Measurements from ENCODE around the gene ZBTB44.
"Not testable (repeated sequence)": the region's sequence is repeated elsewhere in the genome, so short reads cannot be mapped to it uniquely, and the experiment has no call there.

Gene ZBTB44, protein sequence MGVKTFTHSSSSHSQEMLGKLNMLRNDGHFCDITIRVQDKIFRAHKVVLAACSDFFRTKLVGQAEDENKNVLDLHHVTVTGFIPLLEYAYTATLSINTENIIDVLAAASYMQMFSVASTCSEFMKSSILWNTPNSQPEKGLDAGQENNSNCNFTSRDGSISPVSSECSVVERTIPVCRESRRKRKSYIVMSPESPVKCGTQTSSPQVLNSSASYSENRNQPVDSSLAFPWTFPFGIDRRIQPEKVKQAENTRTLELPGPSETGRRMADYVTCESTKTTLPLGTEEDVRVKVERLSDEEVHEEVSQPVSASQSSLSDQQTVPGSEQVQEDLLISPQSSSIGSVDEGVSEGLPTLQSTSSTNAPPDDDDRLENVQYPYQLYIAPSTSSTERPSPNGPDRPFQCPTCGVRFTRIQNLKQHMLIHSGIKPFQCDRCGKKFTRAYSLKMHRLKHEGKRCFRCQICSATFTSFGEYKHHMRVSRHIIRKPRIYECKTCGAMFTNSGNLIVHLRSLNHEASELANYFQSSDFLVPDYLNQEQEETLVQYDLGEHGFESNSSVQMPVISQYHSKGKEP

DNA sequence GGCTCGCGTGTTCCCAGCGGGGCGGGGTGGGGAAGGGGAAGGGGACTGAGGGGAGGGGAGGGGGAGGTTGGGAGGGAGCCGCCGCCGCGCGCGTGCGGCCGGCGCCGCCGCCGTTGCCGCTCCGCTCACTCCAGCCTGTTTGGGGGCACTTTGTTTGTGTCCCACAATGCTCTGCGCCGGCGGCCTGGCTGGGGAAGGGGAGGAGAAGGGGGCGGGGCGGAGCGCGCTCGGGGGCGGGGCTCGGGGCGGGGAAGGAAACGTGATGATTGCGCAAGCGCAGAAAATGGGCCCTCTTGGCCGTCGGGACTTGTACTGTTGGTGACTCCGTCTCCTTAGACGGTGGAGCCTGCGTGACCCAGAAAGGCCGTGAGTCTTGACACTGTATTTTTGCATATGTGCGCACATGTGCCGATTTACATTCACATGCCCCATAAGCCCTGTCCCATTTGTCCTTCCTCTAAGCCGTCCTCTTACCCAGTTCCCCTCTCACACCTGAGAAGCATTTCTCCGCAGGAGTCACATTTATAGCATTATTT lies at the start of gene ZBTB44:
Gene ZBTB44, minus strand, starts transcription at position 168 of the 536 bp plus-strand sequence. CDS start 53,044 bp downstream, outside the sequence.
- peak; percentile 90 for DNase-seq (ENCODE audit: low spot score)

DNA sequence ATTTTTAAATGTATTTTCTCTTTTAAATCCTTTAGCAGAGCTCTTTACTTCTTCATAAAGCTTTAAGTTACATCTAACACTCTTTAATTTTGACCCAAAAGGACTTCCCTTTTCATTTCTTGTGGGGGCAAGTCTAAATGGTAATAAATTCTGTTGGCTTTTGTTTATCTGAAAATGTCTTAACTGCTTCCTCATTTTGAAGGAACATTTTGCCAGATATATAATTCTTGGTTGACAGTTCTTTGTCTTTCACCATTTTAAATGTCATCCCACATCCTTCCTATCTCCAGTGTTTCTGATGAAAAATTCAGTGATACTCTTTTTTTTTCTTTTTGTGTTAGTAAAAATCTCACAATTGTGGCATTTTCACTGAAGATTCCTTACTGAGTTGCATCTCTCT lies 44.7 kb upstream of the ZBTB44 start:
- no peak for DNase-seq (ENCODE audit: low spot score)

DNA sequence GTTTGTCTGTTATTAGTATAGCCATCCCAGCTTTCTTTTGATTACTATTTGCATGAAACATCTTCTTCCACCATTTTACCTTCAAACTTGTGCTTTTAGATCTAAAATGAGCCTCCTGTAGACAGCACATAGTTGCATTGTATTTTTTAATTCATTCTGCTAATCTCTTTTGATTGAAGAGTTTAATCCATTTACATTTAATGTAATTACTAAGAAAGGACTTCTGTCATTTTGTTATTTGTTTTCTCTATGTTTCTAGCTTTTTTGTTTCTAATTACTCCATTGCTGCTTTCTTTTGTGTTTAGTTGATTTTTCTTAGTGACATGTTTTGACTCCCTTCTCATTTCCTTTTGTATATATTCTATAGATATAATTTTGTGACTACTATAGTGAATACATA lies 43.7 kb upstream of the ZBTB44 start:
- no peak for DNase-seq (ENCODE audit: low spot score)

DNA sequence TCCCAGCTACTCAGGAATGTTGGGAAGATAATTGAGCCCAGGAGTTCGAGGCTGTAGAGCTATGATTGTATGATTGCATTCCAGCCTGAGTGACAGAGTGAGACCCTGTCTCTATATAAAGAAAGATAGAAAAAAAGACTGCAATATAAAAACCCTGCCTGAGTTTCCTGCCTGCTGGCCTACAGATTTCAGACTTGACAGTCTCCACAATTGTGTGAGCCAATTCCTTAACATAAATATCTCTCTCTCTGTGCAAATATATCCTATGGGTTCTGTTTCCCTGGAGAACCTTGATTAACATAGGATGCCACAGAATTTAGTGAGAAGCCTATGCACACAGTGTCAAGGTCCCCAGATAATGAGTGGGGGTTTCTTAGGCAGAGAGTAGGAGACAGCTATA lies 32.5 kb upstream of the ZBTB44 start:
- no peak for DNase-seq (ENCODE audit: low spot score)

DNA sequence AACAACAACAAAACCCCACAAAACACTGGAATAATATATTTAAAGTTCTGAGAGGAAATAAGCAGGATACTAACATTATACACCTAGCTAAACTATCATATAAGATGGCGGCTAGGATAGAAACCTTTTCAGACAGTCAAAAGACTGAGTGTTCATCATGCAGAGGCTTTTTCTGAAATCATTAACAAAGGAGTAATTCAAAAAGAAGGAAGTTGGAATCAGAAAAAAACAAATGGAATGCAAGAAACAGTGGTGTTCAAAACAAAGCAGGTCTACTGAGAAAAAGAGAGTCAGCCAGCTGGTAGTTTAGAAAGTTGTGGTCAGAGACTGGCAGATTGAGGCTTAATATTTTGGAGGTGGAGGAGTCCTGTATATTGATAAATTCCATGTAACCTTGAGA lies 30.1 kb upstream of the ZBTB44 start:
- peak; percentile 56 for DNase-seq (ENCODE audit: low spot score)

DNA sequence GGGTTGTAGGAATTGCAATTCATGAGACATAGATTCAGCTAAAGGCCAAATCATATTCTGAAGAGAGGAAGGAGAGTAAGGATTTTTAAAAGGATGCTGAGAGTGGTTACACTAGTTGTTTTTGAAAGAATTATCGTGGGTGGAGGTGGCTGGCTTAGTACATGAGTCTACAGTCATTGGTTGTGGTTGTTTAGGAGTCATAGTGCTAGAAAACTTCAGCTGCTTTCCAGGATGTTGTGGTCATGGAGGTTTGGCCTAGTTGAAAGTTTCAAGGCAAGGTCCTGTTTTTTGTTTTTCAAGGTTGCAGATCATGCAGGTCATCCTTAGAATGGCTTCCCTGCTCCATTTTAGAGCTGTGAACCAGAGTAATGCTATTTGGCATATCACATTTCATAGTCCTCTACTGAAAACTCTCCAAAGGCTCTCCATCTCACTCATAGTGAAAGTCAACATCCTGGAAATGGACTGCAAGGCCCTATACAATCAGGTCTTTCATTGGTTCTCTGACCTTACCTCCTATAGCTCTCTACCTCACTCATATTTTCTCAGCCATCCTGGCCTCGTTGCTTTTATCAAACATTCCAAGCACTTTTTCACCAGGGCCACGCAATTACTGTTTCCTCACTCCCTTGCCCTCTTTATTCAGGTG lies 26.1 kb upstream of the ZBTB44 start:
- DNase-seq (ENCODE audit: low spot score), result no peak

DNA sequence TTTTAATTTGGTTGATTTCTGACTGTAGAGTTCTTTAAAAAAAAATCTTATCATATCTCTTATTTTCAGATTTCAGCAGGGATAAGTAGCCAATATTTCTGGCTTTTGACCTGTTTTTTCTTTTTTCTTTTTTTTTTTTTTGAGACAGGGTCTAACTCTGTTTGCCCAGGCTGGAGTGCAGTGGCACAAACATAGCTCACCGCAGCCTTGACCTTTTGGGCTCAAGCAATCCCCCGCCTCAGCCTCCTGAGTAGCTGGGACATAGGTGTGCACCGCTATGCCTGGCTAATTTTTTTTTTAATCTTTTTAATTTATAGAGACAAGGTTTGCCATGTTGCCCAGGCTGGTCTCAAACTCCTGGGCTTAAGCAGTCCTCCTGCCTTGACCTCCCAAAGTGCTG lies 23.9 kb upstream of the ZBTB44 start:
- DNase-seq (ENCODE audit: low spot score), result no peak

DNA sequence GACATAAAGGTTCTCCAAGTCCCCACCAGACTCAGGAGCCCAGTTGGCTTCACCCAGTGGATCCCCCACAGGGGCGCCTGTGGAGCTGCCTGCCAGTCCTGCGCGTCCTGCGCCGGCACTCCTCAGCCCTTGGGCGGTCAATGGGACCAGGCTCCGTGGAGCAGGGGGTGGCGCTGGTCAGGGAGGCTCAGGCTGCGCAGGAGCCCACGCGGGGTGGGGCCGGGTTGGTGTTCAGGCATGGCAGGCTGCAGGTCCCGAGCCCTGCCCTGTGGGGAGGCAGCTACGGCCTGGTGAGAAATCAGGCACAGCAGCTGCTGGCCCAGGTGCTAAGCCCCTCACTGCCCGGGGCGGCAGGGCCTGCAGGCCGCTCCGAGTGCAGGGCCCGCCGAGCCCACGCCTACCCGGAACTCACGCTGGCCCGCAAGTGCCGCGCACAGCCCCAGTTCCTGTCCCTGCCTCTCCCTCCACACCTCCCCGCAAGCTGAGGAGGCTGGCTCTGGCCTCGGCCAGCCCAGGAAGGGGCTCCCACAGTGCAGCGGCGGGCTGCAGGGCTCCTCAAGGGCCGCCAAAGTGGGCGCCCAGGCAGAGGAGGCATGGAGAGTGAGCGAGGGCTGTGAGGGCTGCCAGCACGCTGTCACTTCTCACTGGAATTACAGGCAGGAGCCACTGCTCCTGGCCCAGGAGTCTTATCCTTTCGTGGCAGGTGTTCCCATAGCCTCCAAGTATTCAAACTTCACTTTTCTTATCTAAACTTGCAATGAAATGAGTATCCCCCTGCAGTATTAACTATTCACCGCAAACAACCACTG lies 22.8 kb upstream of the ZBTB44 start:
- DNase-seq (ENCODE audit: low spot score), result no peak

DNA sequence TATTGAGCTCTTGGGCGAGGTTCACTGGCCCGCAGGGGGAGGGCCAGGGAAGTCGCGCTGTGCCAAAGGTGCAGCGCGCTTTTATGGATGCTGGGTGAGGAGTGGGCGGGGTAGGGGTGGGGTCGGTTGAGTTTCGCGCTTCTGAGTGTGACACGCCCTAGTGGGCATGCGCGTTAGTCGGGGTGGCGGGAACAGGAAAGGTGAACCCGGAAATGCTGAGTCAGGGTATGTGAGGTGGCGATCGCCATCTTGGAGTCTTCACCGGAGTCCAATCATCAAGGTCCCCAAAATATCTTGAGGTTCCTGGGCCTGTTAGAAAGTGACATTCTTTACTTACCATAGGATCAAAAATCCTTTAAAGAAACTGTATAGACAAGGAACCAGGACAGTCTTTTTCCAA lies 16.7 kb upstream of the ZBTB44 start:
- not testable (repeated sequence) for DNase-seq (ENCODE audit: low spot score)

DNA sequence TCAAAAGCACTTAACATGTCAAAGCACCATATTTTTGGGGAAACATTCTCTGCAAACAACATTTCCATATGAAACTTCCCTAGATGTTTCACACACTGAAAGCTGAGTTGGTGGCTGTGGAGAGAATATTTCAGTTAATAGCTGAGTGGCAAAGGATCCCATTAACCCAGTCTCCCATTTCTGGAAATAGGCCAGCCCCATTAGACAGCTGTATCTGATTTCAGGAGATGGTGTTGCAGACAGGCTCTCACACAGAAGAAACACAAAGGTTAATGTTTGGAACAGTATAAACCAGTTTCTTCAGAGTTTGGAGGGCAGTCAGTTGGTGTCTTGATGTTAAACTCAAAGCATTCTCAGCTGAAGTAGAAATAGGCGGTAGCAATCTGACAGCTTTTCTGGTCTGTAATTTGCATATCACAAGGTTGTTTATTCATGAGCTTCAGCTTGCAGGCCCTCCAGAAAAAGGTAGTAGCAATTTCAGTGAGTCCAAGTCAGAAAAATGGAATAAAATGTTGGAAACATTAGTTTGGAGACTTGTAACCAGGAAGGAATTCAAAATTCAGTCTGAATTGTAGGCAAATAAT lies 15.5 kb upstream of the ZBTB44 start:
- DNase-seq (ENCODE audit: low spot score), result no peak

DNA sequence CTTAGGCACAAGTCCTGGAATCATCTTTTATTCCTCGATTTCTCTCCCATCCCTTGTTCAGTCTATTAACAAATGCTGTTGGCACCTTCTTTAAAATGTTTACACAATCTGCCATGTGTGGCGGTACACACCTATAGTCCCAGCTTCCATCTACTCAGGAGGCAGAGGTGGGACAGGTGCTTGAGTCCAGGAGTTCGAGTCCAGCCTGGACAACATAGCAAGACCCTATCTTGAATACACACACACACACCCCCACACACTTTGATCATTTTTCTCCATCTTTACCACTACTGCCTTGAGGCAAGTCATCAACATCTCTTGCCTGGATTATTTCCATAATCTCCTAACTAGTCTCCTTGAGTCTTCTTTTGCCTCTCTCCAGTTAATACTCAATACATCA lies 13.7 kb upstream of the ZBTB44 start:
- no peak for DNase-seq (ENCODE audit: low spot score)

DNA sequence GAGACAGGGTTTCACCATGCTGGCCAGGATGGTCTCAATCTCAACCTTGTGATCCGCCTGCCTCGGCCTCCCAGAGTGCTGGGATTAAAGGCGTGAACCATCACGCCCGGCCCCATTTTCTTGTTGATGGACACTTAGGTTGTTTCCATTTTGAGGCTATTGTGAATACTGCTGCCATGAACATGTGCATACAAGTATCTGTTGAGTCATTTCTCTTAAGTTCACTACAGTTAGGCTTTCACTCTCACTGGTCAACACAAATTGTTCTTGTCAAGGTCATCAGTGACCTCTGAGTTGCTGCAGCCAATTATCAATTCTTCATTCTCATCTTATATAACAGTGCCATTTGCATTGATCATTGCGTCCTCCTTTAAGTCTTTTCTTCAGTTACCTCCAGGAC lies 13.0 kb upstream of the ZBTB44 start:
- no peak for DNase-seq (ENCODE audit: low spot score)

DNA sequence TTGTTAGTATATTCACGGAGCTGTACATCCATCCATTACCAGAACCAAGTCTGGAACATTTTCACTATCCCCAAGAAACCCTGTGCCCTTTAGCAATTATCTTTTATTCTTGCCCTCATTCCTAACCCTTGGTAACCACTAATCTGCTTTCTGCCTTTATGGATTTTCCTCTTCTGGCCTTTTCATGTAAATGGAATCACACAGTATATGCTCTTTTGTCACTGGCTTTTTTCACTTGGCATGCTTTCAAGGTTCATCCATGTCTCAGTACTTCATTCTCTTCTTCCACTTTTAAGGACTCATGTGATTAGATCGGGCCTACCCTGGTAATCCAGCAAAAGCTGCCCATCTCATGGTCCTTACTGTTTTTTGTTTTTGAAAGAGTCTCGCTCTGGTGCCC lies 11.0 kb upstream of the ZBTB44 start:
- no peak for DNase-seq (ENCODE audit: low spot score)

DNA sequence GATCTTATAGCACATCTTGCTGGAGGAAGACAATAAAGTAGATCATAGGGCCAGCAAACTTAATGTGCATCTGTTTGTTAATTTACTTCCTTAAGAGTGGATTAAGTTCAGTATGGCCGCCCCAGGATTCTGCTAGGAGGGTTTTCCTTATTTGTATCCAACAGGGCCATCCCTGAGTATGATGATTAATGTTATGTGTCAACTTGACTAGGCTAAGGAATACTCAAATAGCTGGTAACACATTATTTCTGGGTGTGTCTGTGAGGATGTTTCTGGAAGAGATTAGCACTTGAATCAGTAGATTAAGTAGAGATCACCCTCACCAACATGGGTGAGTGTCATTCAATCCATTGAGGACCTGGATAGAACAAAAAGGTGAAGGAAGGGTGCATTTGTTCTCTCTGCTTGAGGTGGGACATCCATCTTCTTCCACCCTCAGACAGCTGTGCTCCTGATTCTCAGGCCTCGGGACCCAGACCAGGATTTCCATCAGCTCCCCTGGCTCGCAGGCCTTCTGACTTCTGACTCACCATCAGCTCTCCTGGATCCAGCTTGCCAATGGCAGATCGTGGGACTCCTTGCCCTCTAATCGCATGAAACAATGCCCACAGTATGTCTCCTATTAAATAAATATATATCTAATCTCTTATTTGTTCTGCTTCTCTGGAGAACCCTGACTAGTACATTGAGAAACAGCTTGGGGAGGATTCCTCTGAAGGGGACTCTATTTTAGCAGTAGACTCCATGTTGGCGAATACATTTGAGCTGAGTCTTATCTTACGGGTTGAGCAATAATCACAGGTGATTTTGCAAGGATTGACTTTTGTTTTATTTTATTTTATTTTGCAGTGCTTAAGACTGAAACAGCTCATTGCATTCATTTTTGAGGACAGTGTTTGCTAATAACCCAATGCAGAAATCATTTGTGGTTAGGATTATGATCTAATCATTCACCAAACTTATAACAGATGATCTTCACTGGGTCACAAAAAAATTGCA lies 9.0 kb upstream of the ZBTB44 start:
- peak; percentile 24 for DNase-seq (ENCODE audit: low spot score)

DNA sequence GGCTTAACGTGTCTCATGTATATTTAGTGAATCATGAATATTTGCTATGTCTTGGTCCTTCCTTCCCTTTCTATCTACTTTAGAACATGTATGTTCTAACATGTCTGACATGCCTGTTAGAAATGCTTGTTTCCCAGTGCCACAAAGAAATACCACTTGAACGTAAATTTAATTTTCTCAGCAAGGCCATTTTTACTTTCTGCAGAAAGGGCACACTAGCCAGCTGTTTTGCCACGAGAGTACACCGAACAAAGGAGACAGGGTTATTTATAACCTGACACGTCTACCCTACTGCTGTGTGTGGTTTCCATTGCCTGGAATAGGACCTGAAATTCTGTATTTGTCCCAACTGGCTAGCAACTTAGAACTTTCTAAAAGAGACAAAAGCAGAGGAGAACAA lies 7.4 kb upstream of the ZBTB44 start:
- DNase-seq (ENCODE audit: low spot score), result no peak

DNA sequence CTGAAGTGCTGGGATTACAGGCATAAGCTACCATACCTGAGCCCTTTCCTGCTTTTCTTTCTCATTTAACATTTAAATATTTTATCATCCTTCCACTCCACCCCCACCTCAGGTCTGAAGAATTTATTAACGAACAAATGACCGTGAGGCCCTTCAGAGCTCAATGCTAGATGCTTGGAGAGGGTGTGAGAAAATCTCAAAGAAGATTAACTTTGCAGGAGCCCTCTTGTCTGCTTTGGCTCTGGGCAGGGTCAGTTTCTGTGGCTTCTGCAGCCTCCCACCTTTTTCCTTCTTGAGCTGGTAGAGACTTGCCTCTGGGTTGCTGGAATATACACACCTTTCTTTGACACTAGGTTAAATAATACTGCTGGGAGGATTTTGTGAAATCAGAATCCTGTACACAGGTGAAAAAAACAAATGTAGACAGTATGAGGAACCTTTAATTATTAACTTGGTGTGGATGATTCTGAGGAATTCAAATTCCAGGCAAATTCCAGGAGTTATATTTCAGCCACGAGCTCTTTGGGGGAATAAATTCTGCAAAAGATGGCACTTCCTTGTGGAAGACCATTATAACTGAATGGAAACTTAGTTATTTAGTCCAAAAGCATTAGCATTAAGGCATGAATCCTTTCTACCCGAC lies 3.4 kb upstream of the ZBTB44 start:
- DNase-seq (ENCODE audit: low spot score), result peak; percentile 89

DNA sequence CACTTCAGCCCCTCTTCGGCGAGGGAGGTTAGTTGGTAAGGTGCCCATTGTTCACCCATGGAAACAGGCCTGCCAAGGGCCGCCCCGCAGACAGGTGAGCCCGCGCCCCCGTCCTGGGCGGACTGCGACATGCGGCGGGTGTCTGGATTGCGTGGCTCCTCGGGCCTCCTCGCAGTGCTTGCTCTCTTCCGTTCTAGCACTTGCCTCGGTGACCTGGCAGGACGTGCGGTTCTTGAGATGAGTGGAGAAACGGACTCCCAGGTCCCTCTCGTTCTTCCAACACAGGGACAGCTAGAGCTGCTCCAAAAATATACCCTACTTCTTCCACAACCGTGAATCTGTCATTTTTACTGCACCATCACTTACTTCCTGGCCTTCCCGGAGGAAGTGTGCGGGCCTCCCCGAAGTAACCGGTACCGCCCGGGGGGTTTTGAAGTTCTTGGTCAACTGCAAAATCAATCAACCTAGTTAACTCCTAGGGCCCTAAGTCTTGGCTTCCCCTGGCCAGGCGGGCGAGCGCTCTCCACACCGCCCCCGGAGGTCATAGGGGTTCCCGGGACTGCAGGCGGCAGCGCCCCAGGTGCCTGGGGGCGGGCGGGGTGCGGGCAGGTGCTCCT lies 745 bp upstream of the ZBTB44 start:
- peak; percentile 47 for DNase-seq (ENCODE audit: low spot score)

DNA sequence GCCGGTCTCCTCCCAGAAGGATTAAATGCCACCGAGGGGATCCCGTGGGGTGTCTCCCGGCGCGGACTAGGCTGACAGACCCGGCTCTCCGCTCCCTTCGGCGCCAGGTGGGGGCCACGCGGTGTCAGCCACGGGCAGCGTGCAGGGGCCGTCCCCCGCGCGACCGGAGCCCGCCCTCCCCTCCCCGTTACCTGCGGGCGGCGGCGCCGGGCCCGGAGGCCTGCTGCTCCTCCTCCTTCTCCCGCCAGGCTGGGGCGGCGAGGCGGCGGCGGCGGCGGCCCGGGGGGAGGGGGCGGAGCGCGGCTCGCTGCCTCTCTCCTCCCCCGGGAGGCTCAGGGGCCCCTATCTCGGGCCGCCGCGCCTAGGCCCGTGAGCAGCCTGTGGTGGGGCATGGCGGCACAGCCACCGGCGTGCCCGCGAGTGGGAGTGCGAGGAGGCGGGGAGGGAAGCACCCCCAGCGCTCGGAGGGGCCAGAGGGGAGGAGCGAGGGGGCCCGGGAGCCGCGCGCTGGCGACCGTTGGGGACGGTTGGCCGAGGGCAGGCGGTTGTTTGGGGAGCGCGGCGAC lies 450 bp downstream of the ZBTB44 start:
- peak; percentile 69 for DNase-seq (ENCODE audit: low spot score)

All from kidney tubule cell (primary cell).